ENCODE data around the gene METTL26.

DNA sequence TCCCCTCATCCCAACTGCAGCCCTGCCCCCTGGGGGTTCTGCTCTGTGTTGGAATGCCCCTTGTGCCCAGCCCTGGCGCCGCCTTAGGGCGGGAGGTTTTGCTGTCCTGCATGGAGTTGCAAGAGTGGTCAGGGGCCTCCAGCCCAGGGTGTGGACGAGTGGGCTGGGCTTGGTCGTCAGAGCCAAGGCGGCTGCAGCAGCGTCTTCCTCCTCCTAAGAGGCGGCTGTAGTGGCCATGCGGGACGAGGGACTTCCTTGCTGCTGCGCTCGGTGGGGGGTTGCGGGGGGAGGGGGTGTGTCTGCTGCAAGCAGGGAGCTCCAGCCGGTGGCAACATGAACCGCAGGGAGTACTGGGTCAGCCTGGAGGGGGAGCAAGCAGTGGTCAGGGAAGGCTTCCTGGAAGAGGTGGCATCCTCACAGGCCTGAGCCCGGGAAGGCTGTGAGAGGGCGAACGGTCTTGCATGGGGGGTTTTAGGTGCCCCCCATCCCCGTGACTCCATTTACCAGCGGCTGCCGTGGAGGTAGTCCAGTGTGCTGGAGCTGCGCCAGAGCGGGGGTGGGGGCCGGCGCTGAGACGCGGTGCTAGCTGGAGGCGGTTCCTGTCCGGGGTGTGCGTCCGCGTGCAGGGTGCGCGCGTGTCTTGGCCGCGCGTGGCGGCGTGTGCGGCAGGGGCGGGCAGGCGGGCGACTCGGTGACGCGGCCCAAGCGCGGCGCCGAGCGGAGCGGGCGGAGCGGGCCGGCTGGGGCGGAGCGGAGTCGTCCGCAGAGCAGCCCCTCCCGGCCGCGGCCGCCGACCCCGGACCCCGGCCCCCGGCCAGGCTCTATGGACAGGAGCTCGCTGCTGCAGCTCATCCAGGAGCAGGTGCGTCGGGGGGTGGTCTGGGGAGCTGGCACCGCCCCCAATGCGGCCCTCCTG lies 39.1 kb upstream of the METTL26 start, which contains the start of gene RHBDL1:
- TF ChIP-seq, protein P1, sequence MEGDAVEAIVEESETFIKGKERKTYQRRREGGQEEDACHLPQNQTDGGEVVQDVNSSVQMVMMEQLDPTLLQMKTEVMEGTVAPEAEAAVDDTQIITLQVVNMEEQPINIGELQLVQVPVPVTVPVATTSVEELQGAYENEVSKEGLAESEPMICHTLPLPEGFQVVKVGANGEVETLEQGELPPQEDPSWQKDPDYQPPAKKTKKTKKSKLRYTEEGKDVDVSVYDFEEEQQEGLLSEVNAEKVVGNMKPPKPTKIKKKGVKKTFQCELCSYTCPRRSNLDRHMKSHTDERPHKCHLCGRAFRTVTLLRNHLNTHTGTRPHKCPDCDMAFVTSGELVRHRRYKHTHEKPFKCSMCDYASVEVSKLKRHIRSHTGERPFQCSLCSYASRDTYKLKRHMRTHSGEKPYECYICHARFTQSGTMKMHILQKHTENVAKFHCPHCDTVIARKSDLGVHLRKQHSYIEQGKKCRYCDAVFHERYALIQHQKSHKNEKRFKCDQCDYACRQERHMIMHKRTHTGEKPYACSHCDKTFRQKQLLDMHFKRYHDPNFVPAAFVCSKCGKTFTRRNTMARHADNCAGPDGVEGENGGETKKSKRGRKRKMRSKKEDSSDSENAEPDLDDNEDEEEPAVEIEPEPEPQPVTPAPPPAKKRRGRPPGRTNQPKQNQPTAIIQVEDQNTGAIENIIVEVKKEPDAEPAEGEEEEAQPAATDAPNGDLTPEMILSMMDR (IDR thresholded peaks at IDR 0.05), result no peak
- no peak for TF ChIP-seq POLR2A (IDR thresholded peaks at IDR 0.05)
